Thymus (tissue), 11 donors: Measurements from ENCODE around the gene XPA. TPM values are rescaled to one million over a fixed set of nuclear protein-coding genes. Genes with fewer than 3 reads are reported as not detected.
"Not testable (repeated sequence)": the region's sequence is repeated elsewhere in the genome, so short reads cannot be mapped to it uniquely, and the experiment has no call there.

ENCODE experiments used
- DNase-seq, 9 donors: peaks; one replicate each; pipeline ENCODE4 v3.0.0-alpha.2; 2013; ENCODE audit warnings: low spot score in 9 of 9, low read depth in 6 of 9, missing footprints in 1 of 9
- H3K27ac ChIP-seq, 2 donors: one replicate each; pipeline ENCODE4 v1.5.1; 2013; ENCODE audit warnings: control low read depth in 1 of 2, low read depth in 1 of 2, low read length in 1 of 2, mild to moderate bottlenecking in 1 of 2, moderate library complexity in 1 of 2
- H3K27me3 ChIP-seq, 2 donors: one replicate each; pipeline ENCODE4 v1.5.1; 2013; ENCODE audit warnings: low read length in 1 of 2; ENCODE audit not compliant: control insufficient read depth in 2 of 2, insufficient read depth in 1 of 2
- H3K36me3 ChIP-seq, 2 donors: one replicate each; pipeline ENCODE4 v1.5.1; 2013; ENCODE audit warnings: low read length in 1 of 2, mild to moderate bottlenecking in 1 of 2, moderate library complexity in 1 of 2; ENCODE audit not compliant: control insufficient read depth in 2 of 2, insufficient read depth in 2 of 2
- H3K4me1 ChIP-seq, 2 donors: one replicate each; pipeline ENCODE4 v1.5.1; 2013; ENCODE audit warnings: low read length in 2 of 2; ENCODE audit not compliant: control insufficient read depth in 2 of 2, insufficient read depth in 2 of 2
- H3K4me3 ChIP-seq, 2 donors: one replicate each; pipeline ENCODE4 v1.5.1; 2013; ENCODE audit warnings: low read length in 2 of 2, control low read depth in 1 of 2, mild to moderate bottlenecking in 1 of 2
- H3K9me3 ChIP-seq, 2 donors: one replicate each; pipeline ENCODE4 v1.5.1; 2013; ENCODE audit warnings: low read length in 1 of 2, mild to moderate bottlenecking in 1 of 2; ENCODE audit not compliant: control insufficient read depth in 2 of 2, insufficient read depth in 1 of 2
- WGBS: extraction: QIAGEN DNeasy Blood & Tissue Kit; methylation state at CpG from one replicate; pipeline ENCODE4 v1.1.7; 2013; 5-methylcytosine and 5-hydroxymethylcytosine counted together
- polyA plus RNA-seq: library from polyadenylated mRNA; stranded (reverse); fragments of 200-250 nt; gene quantifications from one replicate; pipeline ENCODE4 v1.2.3, GENCODE V29; 2013
- total RNA-seq: library from RNA; stranded (reverse); fragments of 120-200 nt; gene quantifications from one replicate; pipeline ENCODE4 v1.2.4, GENCODE V29; 2013
- donor health status: healthy.

Gene XPA
- total and polyA plus RNA-seq, 2 donors: 19.5 to 27.3 TPM

DNA sequence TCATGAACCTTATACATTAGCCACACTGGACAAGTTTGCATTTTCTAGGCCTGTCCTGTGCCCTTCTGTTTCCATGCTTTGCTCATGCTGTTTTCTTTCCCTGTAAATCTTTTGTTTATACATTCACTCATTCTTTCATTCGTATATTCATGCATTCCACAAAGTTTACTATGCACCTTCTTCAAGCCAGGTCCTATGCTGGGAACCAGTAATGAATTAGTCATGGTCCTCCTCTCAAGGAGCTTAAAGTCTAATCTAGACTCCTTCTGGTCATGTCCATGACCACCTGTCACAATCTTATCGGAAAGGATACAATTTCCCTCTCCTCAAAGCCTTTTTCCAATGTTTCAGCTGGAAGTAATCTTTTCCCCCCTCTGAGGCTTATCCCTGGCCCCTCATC lies 9.1 kb upstream of the XPA start:
- no peak overlapping the region for H3K4me3 ChIP-seq
- no peak for DNase-seq
- peaks cover 4 to 42% of the 10 kb centered on the region in 2 donors for H3K27me3 ChIP-seq
- WGBS: 93% methylated on average over 2 of the region's 2 CpGs
- no peaks in the 10 kb centered on the region for H3K9me3 ChIP-seq
- H3K4me1 ChIP-seq: peaks cover 0 to 5% of the 10 kb centered on the region in 2 donors
- H3K36me3 ChIP-seq: no peaks in the 10 kb centered on the region
- H3K27ac ChIP-seq: no peak overlapping the region

DNA sequence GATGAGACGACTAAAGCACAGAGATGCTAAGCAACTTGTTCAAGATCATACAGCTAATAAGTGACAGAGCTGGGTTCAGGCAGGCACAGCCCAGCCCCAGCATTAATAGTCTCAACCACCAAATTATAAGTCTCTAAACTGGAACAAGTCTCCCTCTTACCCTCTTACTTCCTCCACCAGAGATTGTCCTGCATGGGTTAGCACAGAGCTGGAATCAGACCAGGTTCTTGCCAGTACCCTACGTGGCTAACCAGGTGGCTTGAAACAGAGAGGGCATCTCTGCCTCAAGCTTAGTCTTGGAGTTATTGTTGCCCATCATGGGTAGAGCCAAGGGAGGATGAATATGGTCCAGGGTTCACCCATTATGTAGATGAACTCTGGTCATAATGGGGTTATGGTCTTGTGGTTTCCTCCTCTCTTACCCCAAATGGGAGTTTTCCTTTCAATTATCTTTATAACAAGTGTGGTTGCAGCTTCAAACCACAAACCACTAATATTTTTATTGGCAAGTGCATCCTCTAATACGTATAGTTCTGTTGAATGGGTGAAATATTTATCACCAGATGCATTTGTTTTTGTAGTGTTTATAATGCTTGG lies 8.3 kb upstream of the XPA start:
- Histone ChIP-seq H3K27ac (no peak overlapping the region), H3K4me3 (no peak overlapping the region), H3K9me3 (no peaks in the 10 kb centered on the region), H3K36me3 (no peaks in the 10 kb centered on the region), H3K4me1 (no peaks in the 10 kb centered on the region), H3K27me3 (peaks cover 0 to 38% of the 10 kb centered on the region in 2 donors)
- DNase-seq: no peak
- WGBS: 40% methylated on average over 3 of the region's 3 CpGs

DNA sequence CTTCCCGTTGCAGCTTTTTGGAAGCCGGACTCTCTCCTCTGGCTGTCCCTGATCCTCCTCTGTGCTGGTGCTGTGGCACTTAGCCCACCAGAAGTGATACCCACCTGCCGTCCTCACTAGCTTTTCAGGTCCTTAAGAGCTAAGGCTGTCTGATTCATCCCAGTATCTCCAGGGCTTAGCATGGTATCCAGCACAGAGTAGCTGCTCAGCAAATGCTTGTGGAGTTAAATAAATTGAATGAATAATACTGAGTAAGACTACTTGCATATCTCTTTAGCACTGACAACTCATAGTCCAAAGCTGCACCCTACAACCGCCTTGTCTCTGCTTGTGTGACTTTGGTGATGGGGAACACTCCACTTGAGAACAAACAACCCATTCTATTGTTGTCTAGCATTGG lies 7.7 kb upstream of the XPA start:
- 90% methylated on average over 4 of the region's 4 CpGs for WGBS
- Histone ChIP-seq H3K27me3 (peaks cover 0 to 34% of the 10 kb centered on the region in 2 donors), H3K4me3 (no peak overlapping the region), H3K36me3 (no peaks in the 10 kb centered on the region), H3K9me3 (no peaks in the 10 kb centered on the region), H3K4me1 (no peaks in the 10 kb centered on the region), H3K27ac (no peak overlapping the region)
- no peak for DNase-seq

DNA sequence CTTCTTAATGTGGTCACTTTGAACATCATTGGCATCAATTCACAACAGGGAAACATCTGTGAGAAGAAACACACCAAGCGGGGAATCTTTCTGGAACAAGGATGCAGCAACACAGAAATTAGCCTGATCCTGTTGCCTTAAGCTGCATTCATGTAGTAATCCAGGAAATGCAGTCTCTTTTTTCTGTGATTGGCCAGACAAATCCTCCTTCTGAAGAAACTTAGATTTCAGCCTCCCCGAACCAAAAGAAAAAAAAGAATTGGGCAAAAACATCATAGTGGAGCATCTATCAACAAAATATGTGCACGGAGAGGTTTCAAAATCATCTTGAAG lies 7.2 kb upstream of the XPA start:
- no peaks in the 10 kb centered on the region for H3K9me3 ChIP-seq
- H3K4me1 ChIP-seq: no peaks in the 10 kb centered on the region
- H3K4me3 ChIP-seq: no peak overlapping the region
- 89% methylated on average over 3 of the region's 3 CpGs for WGBS
- no peak overlapping the region for H3K27ac ChIP-seq
- no peak for DNase-seq
- H3K36me3 ChIP-seq: no peaks in the 10 kb centered on the region
- H3K27me3 ChIP-seq: peaks cover 0 to 32% of the 10 kb centered on the region in 2 donors

DNA sequence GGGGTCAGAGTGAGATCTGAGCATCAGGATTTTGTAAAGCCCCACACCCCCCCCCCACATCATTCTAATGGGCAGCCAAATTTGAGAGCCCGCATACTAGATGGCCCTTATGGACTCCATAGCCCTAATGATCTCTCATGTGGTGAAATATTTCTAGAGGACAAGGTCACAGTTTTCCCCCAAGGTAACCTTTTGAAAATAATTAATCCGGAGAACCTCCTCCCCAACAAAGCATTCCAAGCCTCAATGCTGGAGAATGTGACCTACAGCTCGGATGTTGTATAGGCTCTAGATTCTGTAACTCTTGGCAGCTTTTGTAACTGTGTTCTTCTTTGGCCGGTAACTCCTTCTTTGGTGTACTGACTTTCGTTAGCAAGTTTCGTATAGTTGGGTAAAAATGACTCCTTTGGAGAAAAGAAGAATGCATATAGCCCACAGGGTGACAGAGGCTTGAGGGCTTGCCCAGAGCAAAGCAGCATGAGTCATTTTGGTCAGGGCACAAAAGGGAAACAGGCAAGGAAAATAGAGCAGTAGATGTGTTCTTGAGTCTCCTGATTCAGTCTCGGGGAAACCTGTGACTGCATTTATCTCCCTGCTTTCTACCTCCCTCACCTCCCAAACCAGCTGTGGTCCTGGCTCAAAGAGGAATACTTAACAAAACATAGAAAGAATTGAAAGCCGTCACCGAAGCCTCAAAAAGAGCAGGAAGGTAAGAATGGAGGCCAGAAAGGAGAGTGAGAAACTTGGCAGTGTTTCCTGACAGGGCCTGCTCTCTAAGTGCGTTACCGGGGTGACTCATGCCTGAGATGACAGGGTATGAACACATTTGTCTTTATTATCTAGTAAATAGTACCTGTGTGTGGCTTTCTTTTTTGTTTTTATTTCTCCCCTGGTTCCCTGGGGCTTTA lies 6.6 kb upstream of the XPA start:
- peaks cover 0 to 30% of the 10 kb centered on the region in 2 donors for H3K27me3 ChIP-seq
- DNase-seq: no peak
- H3K9me3 ChIP-seq: no peaks in the 10 kb centered on the region
- no peak overlapping the region for H3K27ac ChIP-seq
- 94% methylated on average over 11 of the region's 11 CpGs for WGBS
- no peaks in the 10 kb centered on the region for H3K4me1 ChIP-seq
- no peaks in the 10 kb centered on the region for H3K36me3 ChIP-seq
- no peak overlapping the region for H3K4me3 ChIP-seq

DNA sequence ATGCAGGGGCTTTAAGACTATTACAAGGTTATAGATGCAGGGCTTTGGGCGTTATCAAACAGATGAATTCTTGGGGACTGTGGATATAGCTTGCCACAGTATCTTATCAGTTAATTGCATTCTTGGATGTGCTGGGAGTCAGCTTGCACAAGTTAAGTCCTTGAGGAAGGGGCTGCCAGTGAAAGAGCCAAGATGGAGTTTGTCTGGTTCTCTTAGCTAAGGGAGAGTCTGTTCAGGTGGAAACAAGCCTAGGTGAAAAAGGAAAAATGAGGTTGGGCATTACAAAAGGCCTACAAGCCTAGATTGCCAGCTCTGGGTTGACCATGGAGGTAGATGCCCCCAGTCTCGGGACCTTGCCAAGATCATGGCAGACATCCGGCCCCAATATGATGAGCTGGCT lies 2.7 kb upstream of the XPA start:
- H3K4me3 ChIP-seq, H3K9me3 ChIP-seq, DNase-seq, H3K36me3 ChIP-seq, H3K27ac ChIP-seq: not testable (repeated sequence)
- H3K4me1 ChIP-seq: peaks cover 4 to 11% of the 10 kb centered on the region in 2 donors
- H3K27me3 ChIP-seq: peaks cover 0 to 12% of the 10 kb centered on the region in 2 donors
- 94% methylated on average over 3 of the region's 3 CpGs for WGBS

DNA sequence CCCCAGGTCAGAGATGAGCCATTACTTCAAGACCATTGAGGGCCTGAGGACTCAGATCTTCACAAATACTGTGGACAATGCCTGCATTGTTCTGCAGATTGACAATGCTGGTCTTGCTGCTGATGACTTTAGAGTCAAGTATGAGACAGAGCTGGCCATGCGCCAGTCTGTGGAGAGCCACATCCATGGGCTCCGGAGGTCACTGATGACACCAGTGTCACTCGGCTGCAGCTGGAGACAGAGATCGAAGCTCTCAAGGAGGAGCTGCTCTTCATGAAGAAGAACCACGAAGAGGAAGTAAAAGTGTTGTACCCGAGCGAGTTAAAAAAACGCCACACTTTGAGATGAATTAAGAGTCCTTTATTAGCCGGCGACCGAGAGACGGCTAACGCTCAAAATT lies 2.1 kb upstream of the XPA start:
- not testable (repeated sequence) for H3K4me3 ChIP-seq, H3K27me3 ChIP-seq, H3K27ac ChIP-seq, H3K9me3 ChIP-seq, DNase-seq, H3K36me3 ChIP-seq
- peaks cover 4 to 11% of the 10 kb centered on the region in 2 donors for H3K4me1 ChIP-seq
- WGBS: 32% methylated on average over 13 of the region's 13 CpGs

DNA sequence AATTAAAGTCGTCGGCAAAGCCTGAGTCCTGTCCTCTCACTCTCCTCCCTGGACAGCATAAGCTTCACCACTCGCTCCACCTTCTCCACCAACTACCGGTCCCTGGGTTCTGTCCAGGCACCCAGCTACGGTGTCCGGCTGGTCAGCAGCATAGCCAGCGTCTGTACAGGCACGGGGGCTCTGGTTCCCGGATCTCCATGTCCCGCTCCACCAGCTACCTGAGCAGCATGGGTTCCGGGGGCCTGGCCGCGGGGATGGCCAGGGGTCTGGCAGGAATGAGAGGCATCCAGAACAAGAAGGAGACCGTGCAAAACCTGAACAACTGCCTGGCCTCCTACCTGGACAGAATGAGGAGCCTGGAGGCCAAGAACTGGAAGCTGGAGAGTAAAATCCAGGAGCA lies 1.7 kb upstream of the XPA start:
- Histone ChIP-seq H3K36me3 (no peaks in the 10 kb centered on the region), H3K4me1 (peaks cover 4 to 11% of the 10 kb centered on the region in 2 donors), H3K27me3 (peaks cover 0 to 8% of the 10 kb centered on the region in 2 donors), H3K4me3 (no peak overlapping the region), H3K9me3 (no peaks in the 10 kb centered on the region), H3K27ac (no peak overlapping the region)
- 97% methylated on average over 14 of the region's 14 CpGs for WGBS
- DNase-seq: no peak

DNA sequence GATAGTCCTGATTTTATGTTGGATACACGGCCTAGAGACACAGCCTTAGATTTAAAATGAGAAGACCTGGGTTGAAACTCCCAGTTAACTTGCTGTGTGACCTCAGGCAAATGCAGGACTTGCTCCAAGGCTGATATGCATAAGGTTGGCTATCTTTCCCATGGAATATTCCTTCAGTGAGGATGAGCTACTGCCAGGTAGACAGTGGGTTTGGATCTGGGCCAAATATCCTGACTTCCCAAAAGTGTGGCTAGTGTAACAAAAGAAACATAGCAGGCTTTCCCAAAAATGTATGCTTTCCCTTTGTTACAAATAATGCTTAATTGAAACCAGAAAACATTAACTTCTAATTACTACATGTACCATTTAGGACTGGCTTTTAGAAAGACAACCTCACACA lies 697 bp upstream of the XPA start:
- Histone ChIP-seq H3K4me3 (peak overlapping the region in 1 of 2 donors; percentile 80), H3K4me1 (peaks cover 4 to 11% of the 10 kb centered on the region in 2 donors), H3K36me3 (no peaks in the 10 kb centered on the region), H3K9me3 (no peaks in the 10 kb centered on the region), H3K27me3 (peaks cover 0 to 5% of the 10 kb centered on the region in 2 donors), H3K27ac (peak overlapping the region; percentile 66 to 94)
- no peak for DNase-seq
- 57% methylated on average over 1 of the region's 1 CpG for WGBS
